AG04449 (cell line): ENCODE data around the gene VAMP4.

Experiments used
- CTCF ChIA-PET: fragments of 350-600 bp; formaldehyde crosslinking; extraction: SDS; loops from one replicate; lab custom pipeline; 2021; ENCODE audit warnings: antibody characterized with exemption; lab: Yijun Ruan, JAX
- POLR2A ChIA-PET: fragments of 400-600, 350-600 bp; formaldehyde crosslinking; extraction: SDS; loops from one replicate; lab custom pipeline; 2020; ENCODE audit warnings: antibody characterized with exemption, inconsistent platforms; lab: Yijun Ruan, JAX
- DNase-seq: peaks from one replicate; pipeline ENCODE4 v3.0.0-alpha.2; 2010; ENCODE audit warnings: low read depth, low spot score
- H3K4me3 ChIP-seq: 2 replicates; pipeline ENCODE4 v1.5.1; 2011; ENCODE audit warnings: low read depth, mild to moderate bottlenecking, control low read depth, low read length
- CTCF ChIP-seq: IDR thresholded peaks from one replicate; pipeline ENCODE4 v1.5.1; 2011; ENCODE audit warnings: mild to moderate bottlenecking, moderate library complexity, low read length, control low read depth, inconsistent platforms; ENCODE audit not compliant: insufficient read depth; ENCODE audit errors: missing control alignments

VAMP4 gene

GRCh38 chr1:171740356-171740863, 1.5 kb downstream of the VAMP4 start:
- POLR2A ChIA-PET, result interaction anchor here (0.7 kb wide), 1 partner anchor 94 kb away, joined by 3 read pairs; no protein-coding TSS in a partner anchor
- DNase-seq, result no peak
- TF ChIP-seq CTCF, result no peak
- CTCF ChIA-PET, result interaction anchor here (0.7 to 5.8 kb wide), 7 partner anchors 9 to 244 kb away, joined by 3 to 27 read pairs (median 3); no protein-coding TSS in a partner anchor
- H3K4me3 ChIP-seq, result peak overlapping the region; percentile 89

GRCh38 chr1:171739656-171740055, 2.2 kb downstream of the VAMP4 start:
- H3K4me3 ChIP-seq, result no peak overlapping the region
- ChIA-PET CTCF (interaction anchor here (1.0 to 5.8 kb wide), 5 partner anchors 9 to 244 kb away, joined by 3 to 27 read pairs (median 5); no protein-coding TSS in a partner anchor), POLR2A (interaction anchor here (0.7 kb wide), 1 partner anchor 102 kb away, joined by 3 read pairs; the partner anchor contains the start of gene DNM3)
- no peak for DNase-seq
- no peak for TF ChIP-seq CTCF

GRCh38 chr1:171738911-171739310, 3.0 kb downstream of the VAMP4 start:
- ChIA-PET CTCF (interaction anchor here (1.2 to 5.8 kb wide), 3 partner anchors 9 to 245 kb away, joined by 4 to 27 read pairs (median 6); no protein-coding TSS in a partner anchor), POLR2A (no interaction called here)
- TF ChIP-seq CTCF, result no peak
- no peak overlapping the region for H3K4me3 ChIP-seq
- DNase-seq, result no peak

GRCh38 chr1:171736196-171736595, 5.7 kb downstream of the VAMP4 start:
- no peak for TF ChIP-seq CTCF
- DNase-seq, result no peak
- H3K4me3 ChIP-seq, result no peak overlapping the region
- CTCF ChIA-PET, result interaction anchor here (1.2 to 2.9 kb wide), 3 partner anchors 20 to 249 kb away, joined by 3 to 15 read pairs (median 6); no protein-coding TSS in a partner anchor
- POLR2A ChIA-PET, result no interaction called here

- CTCF ChIA-PET, result interaction anchor here (0.7 to 1.6 kb wide), 6 partner anchors 9 to 254 kb away, joined by 3 to 10 read pairs (median 4); no protein-coding TSS in a partner anchor
- no peak for DNase-seq
- POLR2A ChIA-PET, result no interaction called here
Measured at GRCh38 chr1:171730052-171730451, 11.8 kb downstream of the VAMP4 start.

More at GRCh38 chr1:171730052-171730451, 11.8 kb downstream of the VAMP4 start:
- H3K4me3 ChIP-seq, result no peak overlapping the region
- no peak for TF ChIP-seq CTCF
